HEK293T (cell line): ENCODE data around the gene PFKP.

Experiments used
- CTCF ChIA-PET: fragments of 350-600 bp; formaldehyde crosslinking; extraction: SDS; loops from one replicate; lab custom pipeline; 2021; ENCODE audit warnings: antibody characterized with exemption, inconsistent platforms; lab: Yijun Ruan, JAX
- POLR2A ChIA-PET: fragments of 350-600 bp; formaldehyde crosslinking; extraction: SDS; loops from one replicate; lab custom pipeline; 2020; ENCODE audit warnings: antibody characterized with exemption, inconsistent platforms; lab: Yijun Ruan, JAX
- DNase-seq: peaks from one replicate; pipeline ENCODE4 v3.0.0; 2012; ENCODE audit warnings: mixed read lengths; ENCODE audit errors: extremely low spot score
- ARNT ChIP-seq: fragments of 450-650 bp; IDR thresholded peaks from 2 replicates; pipeline ENCODE4 v1.6.1; 2017; ENCODE audit warnings: mild to moderate bottlenecking
- BHLHE40 ChIP-seq: fragments of 450-650 bp; IDR thresholded peaks from 2 replicates; pipeline ENCODE4 v1.6.1; 2016; ENCODE audit warnings: mild to moderate bottlenecking, moderate library complexity, borderline replicate concordance
- CTBP1 ChIP-seq: fragments of 450-650 bp; IDR thresholded peaks from 2 replicates; pipeline ENCODE4 v1.6.1; 2016; ENCODE audit warnings: borderline replicate concordance
- ELF4 ChIP-seq: fragments of 450-650 bp; IDR thresholded peaks from 2 replicates; pipeline ENCODE4 v1.6.1; 2017; ENCODE audit warnings: antibody characterized with exemption
- FOXA1 ChIP-seq: fragments of 450-650 bp; IDR thresholded peaks from 2 replicates; pipeline ENCODE4 v1.6.1; 2016; ENCODE audit warnings: mild to moderate bottlenecking
- FOXK2 ChIP-seq: fragments of 450-650 bp; IDR thresholded peaks from 2 replicates; pipeline ENCODE4 v1.6.1; 2016; ENCODE audit warnings: mild to moderate bottlenecking
- FOXM1 ChIP-seq: fragments of 450-650 bp; IDR thresholded peaks from 2 replicates; pipeline ENCODE4 v1.6.1; 2017; ENCODE audit warnings: mild to moderate bottlenecking, borderline replicate concordance
- HDGF ChIP-seq: fragments of 450-650 bp; IDR thresholded peaks from 2 replicates; pipeline ENCODE4 v1.6.1; 2017; ENCODE audit warnings: antibody characterized with exemption, borderline replicate concordance
- L3MBTL2 ChIP-seq: fragments of 450-650 bp; conservative IDR thresholded peaks from 2 replicates; pipeline ENCODE4 v1.6.1; 2016; ENCODE audit warnings: mild to moderate bottlenecking
- LEF1 ChIP-seq: fragments of 450-650 bp; IDR thresholded peaks from 2 replicates; pipeline ENCODE4 v1.6.1; 2017; ENCODE audit warnings: mild to moderate bottlenecking, borderline replicate concordance
- NFRKB ChIP-seq: fragments of 450-650 bp; IDR thresholded peaks from 2 replicates; pipeline ENCODE4 v1.6.1; 2016; ENCODE audit warnings: mild to moderate bottlenecking, moderate library complexity
- SP1 ChIP-seq: fragments of 450-650 bp; IDR thresholded peaks from 2 replicates; pipeline ENCODE4 v1.6.1; 2017
- SUZ12 ChIP-seq: fragments of 450-650 bp; IDR thresholded peaks from 2 replicates; pipeline ENCODE4 v1.6.1; 2016; ENCODE audit warnings: mild to moderate bottlenecking
- TARDBP ChIP-seq: fragments of 450-650 bp; IDR thresholded peaks from 2 replicates; pipeline ENCODE4 v1.6.1; 2016
- ZNF384 ChIP-seq: fragments of 450-650 bp; IDR thresholded peaks from 2 replicates; pipeline ENCODE4 v1.6.1; 2016
- TF ChIP-seq, protein P1 (sequence below): fragments of 450-650 bp; IDR thresholded peaks from 2 replicates; pipeline ENCODE4 v1.6.1; 2016

Gene PFKP

DNA sequence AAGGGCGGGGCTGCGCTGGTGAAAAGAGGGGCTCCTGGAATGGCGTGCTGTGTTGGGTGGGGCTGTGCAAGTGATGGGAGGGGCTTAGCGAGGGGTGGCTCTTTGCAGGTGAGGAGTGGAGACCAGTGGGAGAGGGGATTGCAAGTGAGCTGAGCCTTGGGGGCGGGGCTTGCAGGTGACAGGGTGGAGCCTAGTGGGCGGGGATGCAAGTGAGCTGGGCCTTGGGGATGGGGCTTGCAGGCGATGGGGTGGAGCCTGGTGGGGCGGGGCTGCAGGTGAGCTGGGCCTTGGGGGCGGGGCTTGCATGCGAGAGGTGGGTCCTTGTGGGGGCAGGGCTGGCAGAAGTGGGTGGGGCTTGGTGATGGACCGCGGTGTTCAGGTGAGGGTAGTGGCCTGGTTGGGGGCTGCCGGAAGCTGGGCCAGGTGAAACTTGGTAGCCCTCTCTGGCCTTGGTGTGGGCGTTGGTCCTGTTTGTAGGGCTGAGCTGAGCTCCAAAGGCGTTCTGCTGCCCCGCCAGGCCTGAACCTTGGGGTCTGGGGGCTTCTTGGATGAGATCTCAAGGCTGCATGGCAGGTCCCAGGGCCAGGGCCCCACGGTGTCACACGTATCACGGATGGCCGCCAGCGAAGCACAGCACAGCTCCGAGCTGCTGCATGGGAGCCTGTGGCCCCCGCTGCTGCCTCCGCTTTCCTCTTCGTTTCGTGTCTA lies 106.0 kb downstream of the PFKP start:
- ChIA-PET CTCF (no interaction called here), POLR2A (interaction anchor here (0.6 to 1.3 kb wide), 7 partner anchors 8 to 89 kb away, joined by 3 to 6 read pairs (median 3); no protein-coding TSS in a partner anchor)
- peak; percentile 73 for DNase-seq

DNA sequence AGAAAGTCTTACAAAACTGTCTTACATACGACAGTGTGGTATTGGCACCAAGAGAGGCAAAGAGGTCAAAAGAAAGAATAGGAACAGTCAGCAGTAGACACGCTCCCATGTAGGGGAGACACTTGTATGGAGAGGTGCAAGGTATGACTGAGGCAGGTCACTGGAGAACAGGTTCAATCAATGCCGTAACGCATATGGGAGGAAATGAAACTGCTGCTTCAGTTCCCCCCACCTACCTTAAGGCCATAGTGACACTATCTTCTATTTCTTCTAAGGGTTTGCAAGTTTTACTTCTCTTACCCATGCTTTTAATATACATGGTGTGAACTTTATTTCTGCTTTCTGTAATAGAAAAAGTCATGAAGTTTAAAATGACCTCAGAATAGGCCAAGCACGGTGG lies 110.7 kb downstream of the PFKP start:
- TF ChIP-seq LEF1 (no peak), L3MBTL2 (no peak), FOXK2 (no peak), TARDBP (no peak), FOXM1 (no peak), FOXA1 (no peak), ZNF384 (no peak), CTBP1 (no peak), BHLHE40 (no peak), ARNT (no peak), SP1 (no peak), SUZ12 (no peak)
- TF ChIP-seq, protein P1, sequence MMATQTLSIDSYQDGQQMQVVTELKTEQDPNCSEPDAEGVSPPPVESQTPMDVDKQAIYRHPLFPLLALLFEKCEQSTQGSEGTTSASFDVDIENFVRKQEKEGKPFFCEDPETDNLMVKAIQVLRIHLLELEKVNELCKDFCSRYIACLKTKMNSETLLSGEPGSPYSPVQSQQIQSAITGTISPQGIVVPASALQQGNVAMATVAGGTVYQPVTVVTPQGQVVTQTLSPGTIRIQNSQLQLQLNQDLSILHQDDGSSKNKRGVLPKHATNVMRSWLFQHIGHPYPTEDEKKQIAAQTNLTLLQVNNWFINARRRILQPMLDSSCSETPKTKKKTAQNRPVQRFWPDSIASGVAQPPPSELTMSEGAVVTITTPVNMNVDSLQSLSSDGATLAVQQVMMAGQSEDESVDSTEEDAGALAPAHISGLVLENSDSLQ: no peak
- ChIA-PET POLR2A (no interaction called here), CTCF (no interaction called here)
- DNase-seq: no peak

More for the DNA sequence above, 106.0 kb downstream of the PFKP start:
- TF ChIP-seq HDGF (no peak), BHLHE40 (no peak), SP1 (peak; percentile 78), LEF1 (no peak)

DNA sequence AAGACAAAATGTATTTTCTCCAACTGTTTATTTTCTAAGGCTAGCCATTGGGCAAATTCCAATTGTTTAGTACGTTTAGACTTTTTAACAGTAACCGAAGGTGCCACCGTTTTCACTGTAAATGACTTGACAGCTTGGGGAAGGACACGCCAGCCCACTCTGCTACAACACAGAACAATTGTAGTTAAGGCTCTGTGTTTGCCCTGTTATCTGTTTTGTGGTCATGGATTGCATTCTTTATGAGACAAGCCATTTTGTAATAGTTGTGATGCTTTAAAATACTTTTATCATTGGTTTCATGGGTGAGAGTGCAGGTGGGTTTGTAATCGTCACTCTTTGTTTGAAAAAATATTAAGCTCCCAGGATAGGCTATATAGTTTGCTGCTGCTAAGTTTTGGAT lies 111.8 kb downstream of the PFKP start:
- POLR2A ChIA-PET: no interaction called here
- no peak for DNase-seq
- CTCF ChIA-PET: no interaction called here
- TF ChIP-seq LEF1 (no peak), L3MBTL2 (no peak)

DNA sequence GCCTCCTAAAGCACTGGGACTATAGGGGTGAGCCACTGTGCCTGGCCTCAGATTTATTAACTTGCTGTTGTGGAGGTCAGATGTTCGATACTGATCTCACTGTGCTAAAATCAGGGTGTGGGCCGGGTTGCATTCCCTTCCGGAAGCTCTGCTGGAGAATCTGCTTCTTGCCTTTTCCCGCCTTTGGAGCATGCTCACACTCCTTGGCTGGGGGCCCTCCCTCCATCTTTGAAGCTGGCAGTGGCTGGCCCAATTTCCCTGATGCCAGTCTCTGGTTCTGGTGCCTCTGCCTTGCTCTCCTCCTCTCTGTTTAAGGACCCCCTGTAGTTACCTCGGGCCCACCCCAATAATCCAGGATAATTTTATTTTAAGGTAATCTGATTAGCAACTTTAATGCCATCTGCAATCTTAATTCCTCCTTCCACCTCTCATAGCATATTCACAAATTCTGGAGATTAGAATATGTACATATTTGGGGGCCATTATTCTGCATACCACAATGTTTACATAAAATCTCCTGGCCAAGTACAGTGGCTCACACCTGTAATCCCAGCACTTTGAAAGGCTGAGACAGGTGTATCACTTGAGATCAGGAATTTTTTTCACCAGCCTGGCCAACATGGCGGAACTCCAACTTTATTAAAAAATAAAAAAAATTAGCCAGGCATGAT lies 113.1 kb downstream of the PFKP start:
- peak; percentile 43; the same call in 1 of the 2 replicates for TF ChIP-seq L3MBTL2
- no peak for TF ChIP-seq ELF4
- no peak for DNase-seq
- ChIA-PET CTCF (no interaction called here), POLR2A (interaction anchor here (1.2 kb wide), 1 partner anchor 8 kb away, joined by 3 read pairs; the partner anchor contains the start of gene PITRM1)

DNA sequence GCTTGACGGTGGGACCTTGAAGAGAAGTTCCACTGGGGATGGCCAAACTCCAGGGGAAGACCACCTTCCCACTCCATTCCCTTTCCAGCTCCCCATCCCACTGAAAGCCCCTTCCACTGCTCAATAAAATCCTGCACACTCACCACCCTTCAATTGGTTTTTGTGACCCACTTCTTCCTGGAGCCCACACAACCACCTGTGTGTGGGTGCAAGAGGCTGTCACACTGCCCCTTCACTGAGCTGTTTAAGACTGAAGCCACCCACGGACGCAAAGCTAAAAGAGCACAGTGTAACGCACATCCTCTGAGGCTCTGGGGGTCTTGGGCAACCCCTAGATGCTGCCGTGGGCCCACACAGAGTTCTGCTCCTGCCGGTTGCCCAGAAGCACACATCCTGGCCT lies 118.0 kb downstream of the PFKP start:
- ChIA-PET CTCF (no interaction called here), POLR2A (no interaction called here)
- DNase-seq: no peak
- TF ChIP-seq L3MBTL2 (no peak), ZNF384 (no peak), LEF1 (no peak), FOXK2 (no peak), ARNT (no peak), SP1 (no peak), FOXA1 (no peak), FOXM1 (no peak), SUZ12 (no peak), ELF4 (no peak), TARDBP (no peak), NFRKB (no peak), HDGF (no peak), CTBP1 (no peak), BHLHE40 (no peak)
- TF ChIP-seq, protein P1: no peak

DNA sequence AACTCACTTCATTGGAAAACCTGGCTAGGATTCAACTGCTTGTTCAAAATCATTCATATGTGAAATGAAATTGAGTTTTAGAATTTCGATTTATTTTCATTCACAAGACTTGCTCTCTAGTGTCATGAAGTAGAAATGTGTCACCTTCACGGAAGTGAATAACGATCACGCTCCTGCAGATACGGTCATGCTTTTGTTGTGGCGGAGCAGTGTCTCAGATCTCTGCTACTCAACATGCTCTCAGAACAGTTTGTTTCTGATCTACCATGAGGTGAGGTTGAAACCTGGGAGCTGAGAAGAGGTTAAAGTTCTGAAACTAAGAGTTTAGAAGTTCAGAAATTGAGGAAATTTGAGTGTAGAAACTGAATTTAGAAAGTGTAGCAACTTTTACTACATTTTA lies 119.0 kb downstream of the PFKP start:
- TF ChIP-seq, protein P1: no peak
- TF ChIP-seq FOXM1: no peak
- no peak for TF ChIP-seq NFRKB
- TF ChIP-seq FOXA1: no peak
- TF ChIP-seq SUZ12: no peak
- no peak for TF ChIP-seq TARDBP
- TF ChIP-seq FOXK2: no peak
- TF ChIP-seq ARNT: no peak
- no peak for TF ChIP-seq ELF4
- TF ChIP-seq BHLHE40: no peak
- no peak for TF ChIP-seq SP1
- no peak for TF ChIP-seq L3MBTL2
- no peak for TF ChIP-seq HDGF
- TF ChIP-seq CTBP1: no peak
- TF ChIP-seq ZNF384: no peak
- TF ChIP-seq LEF1: no peak
- no peak for DNase-seq
- CTCF ChIA-PET: no interaction called here
- POLR2A ChIA-PET: no interaction called here
